Ishikawa (cell line): ENCODE data around the gene EPB41L4B.

Experiments
- CREB1 ChIP-seq: IDR thresholded peaks from 2 replicates; pipeline ENCODE4 v1.6.1; 2012; ENCODE audit warnings: low read depth
- EP300 ChIP-seq: IDR thresholded peaks from 2 replicates; pipeline ENCODE4 v1.6.1; 2012; ENCODE audit warnings: borderline replicate concordance
- TAF1 ChIP-seq: IDR thresholded peaks from 2 replicates; pipeline ENCODE4 v1.6.1; 2012; ENCODE audit warnings: low read depth, mild to moderate bottlenecking
- TEAD4 ChIP-seq: IDR thresholded peaks from 2 replicates; pipeline ENCODE4 v1.6.1; 2012
- YY1 ChIP-seq: IDR thresholded peaks from 2 replicates; pipeline ENCODE4 v1.6.1; 2012; ENCODE audit warnings: low read depth
- TF ChIP-seq, protein P1 (sequence below): IDR thresholded peaks from 2 replicates; pipeline ENCODE4 v1.6.1; 2012; ENCODE audit warnings: low read depth, mild to moderate bottlenecking
- TF ChIP-seq, protein P2 (sequence below): IDR thresholded peaks from 2 replicates; pipeline ENCODE4 v1.6.1; 2012

GRCh38 chr9:109250311-109250741 lies 70.5 kb downstream of the EPB41L4B start:
- no peak for TF ChIP-seq EP300
- TF ChIP-seq CREB1: no peak
- no peak for TF ChIP-seq TAF1
- no peak for TF ChIP-seq TEAD4
- TF ChIP-seq, protein P1, sequence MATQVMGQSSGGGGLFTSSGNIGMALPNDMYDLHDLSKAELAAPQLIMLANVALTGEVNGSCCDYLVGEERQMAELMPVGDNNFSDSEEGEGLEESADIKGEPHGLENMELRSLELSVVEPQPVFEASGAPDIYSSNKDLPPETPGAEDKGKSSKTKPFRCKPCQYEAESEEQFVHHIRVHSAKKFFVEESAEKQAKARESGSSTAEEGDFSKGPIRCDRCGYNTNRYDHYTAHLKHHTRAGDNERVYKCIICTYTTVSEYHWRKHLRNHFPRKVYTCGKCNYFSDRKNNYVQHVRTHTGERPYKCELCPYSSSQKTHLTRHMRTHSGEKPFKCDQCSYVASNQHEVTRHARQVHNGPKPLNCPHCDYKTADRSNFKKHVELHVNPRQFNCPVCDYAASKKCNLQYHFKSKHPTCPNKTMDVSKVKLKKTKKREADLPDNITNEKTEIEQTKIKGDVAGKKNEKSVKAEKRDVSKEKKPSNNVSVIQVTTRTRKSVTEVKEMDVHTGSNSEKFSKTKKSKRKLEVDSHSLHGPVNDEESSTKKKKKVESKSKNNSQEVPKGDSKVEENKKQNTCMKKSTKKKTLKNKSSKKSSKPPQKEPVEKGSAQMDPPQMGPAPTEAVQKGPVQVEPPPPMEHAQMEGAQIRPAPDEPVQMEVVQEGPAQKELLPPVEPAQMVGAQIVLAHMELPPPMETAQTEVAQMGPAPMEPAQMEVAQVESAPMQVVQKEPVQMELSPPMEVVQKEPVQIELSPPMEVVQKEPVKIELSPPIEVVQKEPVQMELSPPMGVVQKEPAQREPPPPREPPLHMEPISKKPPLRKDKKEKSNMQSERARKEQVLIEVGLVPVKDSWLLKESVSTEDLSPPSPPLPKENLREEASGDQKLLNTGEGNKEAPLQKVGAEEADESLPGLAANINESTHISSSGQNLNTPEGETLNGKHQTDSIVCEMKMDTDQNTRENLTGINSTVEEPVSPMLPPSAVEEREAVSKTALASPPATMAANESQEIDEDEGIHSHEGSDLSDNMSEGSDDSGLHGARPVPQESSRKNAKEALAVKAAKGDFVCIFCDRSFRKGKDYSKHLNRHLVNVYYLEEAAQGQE: no peak
- TF ChIP-seq YY1: no peak
- TF ChIP-seq, protein P2, sequence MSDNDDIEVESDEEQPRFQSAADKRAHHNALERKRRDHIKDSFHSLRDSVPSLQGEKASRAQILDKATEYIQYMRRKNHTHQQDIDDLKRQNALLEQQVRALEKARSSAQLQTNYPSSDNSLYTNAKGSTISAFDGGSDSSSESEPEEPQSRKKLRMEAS: no peak
